Measurements from ENCODE around the gene VIM.
A peak's percentile ranks its signal among the peaks of the same experiment; 100 is the strongest.

Gene VIM

DNA sequence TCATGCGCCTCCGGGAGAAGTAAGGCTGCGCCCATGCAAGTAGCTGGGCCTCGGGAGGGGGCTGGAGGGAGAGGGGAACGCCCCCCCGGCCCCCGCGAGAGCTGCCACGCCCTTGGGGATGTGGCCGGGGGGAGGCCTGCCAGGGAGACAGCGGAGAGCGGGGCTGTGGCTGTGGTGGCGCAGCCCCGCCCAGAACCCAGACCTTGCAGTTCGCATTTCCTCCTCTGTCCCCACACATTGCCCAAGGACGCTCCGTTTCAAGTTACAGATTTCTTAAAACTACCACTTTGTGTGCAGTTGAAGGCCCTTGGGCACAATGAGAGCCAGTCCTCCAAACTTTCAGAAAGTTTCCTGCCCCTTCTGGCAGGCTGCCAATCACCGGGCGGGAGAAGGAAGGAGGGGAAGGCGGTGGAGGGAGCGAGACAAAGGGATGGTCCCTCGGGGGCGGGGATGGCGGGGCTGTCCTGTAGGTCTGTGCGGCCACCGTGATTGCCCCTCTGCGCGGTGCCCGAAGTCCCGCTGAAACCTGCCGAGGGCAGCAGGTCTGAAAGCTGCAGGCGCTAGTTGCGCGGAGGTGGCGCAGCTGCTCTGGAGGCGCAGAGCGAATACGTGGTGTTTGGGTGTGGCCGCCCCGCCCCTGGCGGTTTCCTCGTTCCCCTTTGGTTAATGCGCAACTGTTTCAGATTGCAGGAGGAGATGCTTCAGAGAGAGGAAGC, 2.1 kb downstream of the VIM start (continued):
- TF ChIP-seq, protein P1, sequence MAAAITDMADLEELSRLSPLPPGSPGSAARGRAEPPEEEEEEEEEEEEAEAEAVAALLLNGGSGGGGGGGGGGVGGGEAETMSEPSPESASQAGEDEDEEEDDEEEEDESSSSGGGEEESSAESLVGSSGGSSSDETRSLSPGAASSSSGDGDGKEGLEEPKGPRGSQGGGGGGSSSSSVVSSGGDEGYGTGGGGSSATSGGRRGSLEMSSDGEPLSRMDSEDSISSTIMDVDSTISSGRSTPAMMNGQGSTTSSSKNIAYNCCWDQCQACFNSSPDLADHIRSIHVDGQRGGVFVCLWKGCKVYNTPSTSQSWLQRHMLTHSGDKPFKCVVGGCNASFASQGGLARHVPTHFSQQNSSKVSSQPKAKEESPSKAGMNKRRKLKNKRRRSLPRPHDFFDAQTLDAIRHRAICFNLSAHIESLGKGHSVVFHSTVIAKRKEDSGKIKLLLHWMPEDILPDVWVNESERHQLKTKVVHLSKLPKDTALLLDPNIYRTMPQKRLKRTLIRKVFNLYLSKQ (tag by site-specific recombination; IDR thresholded peaks at IDR 0.05; ENCODE audit: borderline replicate concordance): no peak
- TF ChIP-seq ZIC2 (tag by site-specific recombination; IDR thresholded peaks at IDR 0.05): 0 out of 2 replicates have a peak, but pooled peaks have one; percentile 41
- no peak for TF ChIP-seq ZNF785 (tag by site-specific recombination; IDR thresholded peaks at IDR 0.05)
- TF ChIP-seq ZNF292 (tag by site-specific recombination; IDR thresholded peaks at IDR 0.05; ENCODE audit: borderline replicate concordance, low read depth): no peak
- TF ChIP-seq ZNF214 (tag by site-specific recombination; IDR thresholded peaks at IDR 0.05; ENCODE audit: borderline replicate concordance): peak; percentile 52; the same call in 1 of the 2 replicates
- no peak for TF ChIP-seq ZNF791 (tag by site-specific recombination; IDR thresholded peaks at IDR 0.05)
- TF ChIP-seq, protein P2, sequence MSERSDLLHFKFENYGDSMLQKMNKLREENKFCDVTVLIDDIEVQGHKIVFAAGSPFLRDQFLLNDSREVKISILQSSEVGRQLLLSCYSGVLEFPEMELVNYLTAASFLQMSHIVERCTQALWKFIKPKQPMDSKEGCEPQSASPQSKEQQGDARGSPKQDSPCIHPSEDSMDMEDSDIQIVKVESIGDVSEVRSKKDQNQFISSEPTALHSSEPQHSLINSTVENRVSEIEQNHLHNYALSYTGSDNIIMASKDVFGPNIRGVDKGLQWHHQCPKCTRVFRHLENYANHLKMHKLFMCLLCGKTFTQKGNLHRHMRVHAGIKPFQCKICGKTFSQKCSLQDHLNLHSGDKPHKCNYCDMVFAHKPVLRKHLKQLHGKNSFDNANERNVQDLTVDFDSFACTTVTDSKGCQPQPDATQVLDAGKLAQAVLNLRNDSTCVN (tag by site-specific recombination; optimal IDR thresholded peaks at IDR 0.05): peak; percentile 5
- no peak for TF ChIP-seq GLI4 (tag by site-specific recombination; IDR thresholded peaks at IDR 0.05)
- TF ChIP-seq, protein P3, sequence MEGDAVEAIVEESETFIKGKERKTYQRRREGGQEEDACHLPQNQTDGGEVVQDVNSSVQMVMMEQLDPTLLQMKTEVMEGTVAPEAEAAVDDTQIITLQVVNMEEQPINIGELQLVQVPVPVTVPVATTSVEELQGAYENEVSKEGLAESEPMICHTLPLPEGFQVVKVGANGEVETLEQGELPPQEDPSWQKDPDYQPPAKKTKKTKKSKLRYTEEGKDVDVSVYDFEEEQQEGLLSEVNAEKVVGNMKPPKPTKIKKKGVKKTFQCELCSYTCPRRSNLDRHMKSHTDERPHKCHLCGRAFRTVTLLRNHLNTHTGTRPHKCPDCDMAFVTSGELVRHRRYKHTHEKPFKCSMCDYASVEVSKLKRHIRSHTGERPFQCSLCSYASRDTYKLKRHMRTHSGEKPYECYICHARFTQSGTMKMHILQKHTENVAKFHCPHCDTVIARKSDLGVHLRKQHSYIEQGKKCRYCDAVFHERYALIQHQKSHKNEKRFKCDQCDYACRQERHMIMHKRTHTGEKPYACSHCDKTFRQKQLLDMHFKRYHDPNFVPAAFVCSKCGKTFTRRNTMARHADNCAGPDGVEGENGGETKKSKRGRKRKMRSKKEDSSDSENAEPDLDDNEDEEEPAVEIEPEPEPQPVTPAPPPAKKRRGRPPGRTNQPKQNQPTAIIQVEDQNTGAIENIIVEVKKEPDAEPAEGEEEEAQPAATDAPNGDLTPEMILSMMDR (tag by site-specific recombination; IDR thresholded peaks at IDR 0.05): peak; percentile 44
- peak; percentile 57; the same call in 1 of the 2 replicates for TF ChIP-seq ZNF843 (tag by site-specific recombination; IDR thresholded peaks at IDR 0.05)
- no peak for TF ChIP-seq ZNF175 (tag by site-specific recombination; IDR thresholded peaks at IDR 0.05)
- TF ChIP-seq IKZF3 (tag by site-specific recombination; IDR thresholded peaks at IDR 0.05): peak; percentile 62
- TF ChIP-seq, protein P4, sequence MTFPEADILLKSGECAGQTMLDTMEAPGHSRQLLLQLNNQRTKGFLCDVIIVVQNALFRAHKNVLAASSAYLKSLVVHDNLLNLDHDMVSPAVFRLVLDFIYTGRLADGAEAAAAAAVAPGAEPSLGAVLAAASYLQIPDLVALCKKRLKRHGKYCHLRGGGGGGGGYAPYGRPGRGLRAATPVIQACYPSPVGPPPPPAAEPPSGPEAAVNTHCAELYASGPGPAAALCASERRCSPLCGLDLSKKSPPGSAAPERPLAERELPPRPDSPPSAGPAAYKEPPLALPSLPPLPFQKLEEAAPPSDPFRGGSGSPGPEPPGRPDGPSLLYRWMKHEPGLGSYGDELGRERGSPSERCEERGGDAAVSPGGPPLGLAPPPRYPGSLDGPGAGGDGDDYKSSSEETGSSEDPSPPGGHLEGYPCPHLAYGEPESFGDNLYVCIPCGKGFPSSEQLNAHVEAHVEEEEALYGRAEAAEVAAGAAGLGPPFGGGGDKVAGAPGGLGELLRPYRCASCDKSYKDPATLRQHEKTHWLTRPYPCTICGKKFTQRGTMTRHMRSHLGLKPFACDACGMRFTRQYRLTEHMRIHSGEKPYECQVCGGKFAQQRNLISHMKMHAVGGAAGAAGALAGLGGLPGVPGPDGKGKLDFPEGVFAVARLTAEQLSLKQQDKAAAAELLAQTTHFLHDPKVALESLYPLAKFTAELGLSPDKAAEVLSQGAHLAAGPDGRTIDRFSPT (tag by site-specific recombination; IDR thresholded peaks at IDR 0.05): peak; percentile 95
- TF ChIP-seq ZXDB (tag by site-specific recombination; IDR thresholded peaks at IDR 0.05): peak; percentile 77
- no peak for TF ChIP-seq ZNF121 (tag by site-specific recombination; IDR thresholded peaks at IDR 0.05)
- TF ChIP-seq PRDM1 (tag by site-specific recombination; IDR thresholded peaks at IDR 0.05): peak; percentile 28; the same call in 1 of the 2 replicates
- TF ChIP-seq YY2 (tag by site-specific recombination; IDR thresholded peaks at IDR 0.05): no peak
- TF ChIP-seq, protein P5, sequence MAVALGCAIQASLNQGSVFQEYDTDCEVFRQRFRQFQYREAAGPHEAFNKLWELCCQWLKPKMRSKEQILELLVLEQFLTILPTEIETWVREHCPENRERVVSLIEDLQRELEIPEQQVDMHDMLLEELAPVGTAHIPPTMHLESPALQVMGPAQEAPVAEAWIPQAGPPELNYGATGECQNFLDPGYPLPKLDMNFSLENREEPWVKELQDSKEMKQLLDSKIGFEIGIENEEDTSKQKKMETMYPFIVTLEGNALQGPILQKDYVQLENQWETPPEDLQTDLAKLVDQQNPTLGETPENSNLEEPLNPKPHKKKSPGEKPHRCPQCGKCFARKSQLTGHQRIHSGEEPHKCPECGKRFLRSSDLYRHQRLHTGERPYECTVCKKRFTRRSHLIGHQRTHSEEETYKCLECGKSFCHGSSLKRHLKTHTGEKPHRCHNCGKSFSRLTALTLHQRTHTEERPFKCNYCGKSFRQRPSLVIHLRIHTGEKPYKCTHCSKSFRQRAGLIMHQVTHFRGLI (tag by site-specific recombination; IDR thresholded peaks at IDR 0.05): no peak; the same call in 1 of the 2 replicates
- no peak for TF ChIP-seq ZNF549 (tag by site-specific recombination; IDR thresholded peaks at IDR 0.05)
- TF ChIP-seq, protein P6, sequence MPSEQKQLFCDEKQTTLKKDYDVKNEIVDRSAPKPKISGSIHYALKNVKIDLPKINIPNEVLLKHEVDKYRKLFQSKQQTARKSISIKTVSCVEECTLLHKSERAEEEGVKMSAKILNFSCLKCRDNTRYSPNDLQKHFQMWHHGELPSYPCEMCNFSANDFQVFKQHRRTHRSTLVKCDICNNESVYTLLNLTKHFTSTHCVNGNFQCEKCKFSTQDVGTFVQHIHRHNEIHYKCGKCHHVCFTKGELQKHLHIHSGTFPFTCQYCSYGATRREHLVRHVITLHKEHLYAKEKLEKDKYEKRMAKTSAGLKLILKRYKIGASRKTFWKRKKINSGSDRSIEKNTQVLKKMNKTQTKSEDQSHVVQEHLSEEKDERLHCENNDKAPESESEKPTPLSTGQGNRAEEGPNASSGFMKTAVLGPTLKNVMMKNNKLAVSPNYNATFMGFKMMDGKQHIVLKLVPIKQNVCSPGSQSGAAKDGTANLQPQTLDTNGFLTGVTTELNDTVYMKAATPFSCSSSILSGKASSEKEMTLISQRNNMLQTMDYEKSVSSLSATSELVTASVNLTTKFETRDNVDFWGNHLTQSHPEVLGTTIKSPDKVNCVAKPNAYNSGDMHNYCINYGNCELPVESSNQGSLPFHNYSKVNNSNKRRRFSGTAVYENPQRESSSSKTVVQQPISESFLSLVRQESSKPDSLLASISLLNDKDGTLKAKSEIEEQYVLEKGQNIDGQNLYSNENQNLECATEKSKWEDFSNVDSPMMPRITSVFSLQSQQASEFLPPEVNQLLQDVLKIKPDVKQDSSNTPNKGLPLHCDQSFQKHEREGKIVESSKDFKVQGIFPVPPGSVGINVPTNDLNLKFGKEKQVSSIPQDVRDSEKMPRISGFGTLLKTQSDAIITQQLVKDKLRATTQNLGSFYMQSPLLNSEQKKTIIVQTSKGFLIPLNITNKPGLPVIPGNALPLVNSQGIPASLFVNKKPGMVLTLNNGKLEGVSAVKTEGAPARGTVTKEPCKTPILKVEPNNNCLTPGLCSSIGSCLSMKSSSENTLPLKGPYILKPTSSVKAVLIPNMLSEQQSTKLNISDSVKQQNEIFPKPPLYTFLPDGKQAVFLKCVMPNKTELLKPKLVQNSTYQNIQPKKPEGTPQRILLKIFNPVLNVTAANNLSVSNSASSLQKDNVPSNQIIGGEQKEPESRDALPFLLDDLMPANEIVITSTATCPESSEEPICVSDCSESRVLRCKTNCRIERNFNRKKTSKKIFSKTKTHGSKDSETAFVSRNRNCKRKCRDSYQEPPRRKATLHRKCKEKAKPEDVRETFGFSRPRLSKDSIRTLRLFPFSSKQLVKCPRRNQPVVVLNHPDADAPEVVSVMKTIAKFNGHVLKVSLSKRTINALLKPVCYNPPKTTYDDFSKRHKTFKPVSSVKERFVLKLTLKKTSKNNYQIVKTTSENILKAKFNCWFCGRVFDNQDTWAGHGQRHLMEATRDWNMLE (tag by site-specific recombination; conservative IDR thresholded peaks at IDR 0.05; ENCODE audit: low read depth): no peak
- peak; percentile 77 for TF ChIP-seq ZBTB8A (tag by site-specific recombination; IDR thresholded peaks at IDR 0.05)
- no peak for TF ChIP-seq ZNF248 (tag by site-specific recombination; IDR thresholded peaks at IDR 0.05)
- no peak for TF ChIP-seq ZNF221 (tag by site-specific recombination; IDR thresholded peaks at IDR 0.05; ENCODE audit: borderline replicate concordance)
- no peak for TF ChIP-seq ZNF133 (tag by site-specific recombination; IDR thresholded peaks at IDR 0.05)
- TF ChIP-seq ZNF621 (tag by site-specific recombination; IDR thresholded peaks at IDR 0.05): no peak
- TF ChIP-seq ZFHX2 (tag by site-specific recombination; conservative IDR thresholded peaks at IDR 0.05): peak; percentile 75
- no peak for TF ChIP-seq SETDB1 (IDR thresholded peaks at IDR 0.05; ENCODE audit: insufficient read length, low read length)

All from HEK293 (cell line).